Measurements from ENCODE around the gene RNF227. TPM values are rescaled to one million over a fixed set of nuclear protein-coding genes. Genes with fewer than 3 reads are reported as not detected.
"Not testable (repeated sequence)": the region's sequence is repeated elsewhere in the genome, so short reads cannot be mapped to it uniquely, and the experiment has no call there.

RNF227 gene
- total and polyA plus RNA-seq, 8 donors, result 2.8 to 5.1 (median 3.2) TPM

- Histone ChIP-seq H3K27ac (no peak overlapping the region), H3K4me1 (peaks cover 0 to 39% of the 10 kb centered on the region in 2 donors), H3K27me3 (no peaks in the 10 kb centered on the region), H3K4me3 (no peak overlapping the region), H3K36me3 (peaks cover 0 to 3% of the 10 kb centered on the region in 2 donors), H3K9me3 (no peaks in the 10 kb centered on the region)
- ATAC-seq (no peak), DNase-seq (no peak)
- intact Hi-C loops (cut with DNase I), result no loop called here
- TF ChIP-seq CTCF (IDR thresholded peaks at IDR 0.05), result no peak
Observed at GRCh38 chr17:7875804-7876370, 40.2 kb downstream of the RNF227 start.

- peaks cover 0 to 3% of the 10 kb centered on the region in 2 donors for H3K36me3 ChIP-seq
- no peaks in the 10 kb centered on the region for H3K27me3 ChIP-seq
- ATAC-seq (peak; percentile 71), DNase-seq (no peak)
- H3K27ac ChIP-seq, result no peak overlapping the region
- no peak overlapping the region for H3K4me3 ChIP-seq
- peaks cover 0 to 54% of the 10 kb centered on the region in 2 donors for H3K4me1 ChIP-seq
- TF ChIP-seq CTCF (IDR thresholded peaks at IDR 0.05), result no peak
- intact Hi-C loops (cut with DNase I), result no loop called here
- H3K9me3 ChIP-seq, result no peaks in the 10 kb centered on the region
Observed at GRCh38 chr17:7873051-7873450, 43.0 kb downstream of the RNF227 start.

- H3K4me3 ChIP-seq, result no peak overlapping the region
- H3K27ac ChIP-seq, result peak overlapping the region in 1 of 2 donors; percentile 71
- TF ChIP-seq CTCF (IDR thresholded peaks at IDR 0.05), result no peak
- DNase-seq (no peak), ATAC-seq (no peak)
- intact Hi-C loops (cut with DNase I), result no loop called here
- peaks cover 0 to 50% of the 10 kb centered on the region in 2 donors for H3K4me1 ChIP-seq
- H3K9me3 ChIP-seq, result no peaks in the 10 kb centered on the region
- no peaks in the 10 kb centered on the region for H3K27me3 ChIP-seq
- no peaks in the 10 kb centered on the region for H3K36me3 ChIP-seq
Observed at GRCh38 chr17:7867881-7868329, 48.2 kb downstream of the RNF227 start.

- H3K27me3 ChIP-seq, result no peaks in the 10 kb centered on the region
- peaks cover 0 to 36% of the 10 kb centered on the region in 2 donors for H3K4me1 ChIP-seq
- H3K4me3 ChIP-seq, result no peak overlapping the region
- TF ChIP-seq CTCF (IDR thresholded peaks at IDR 0.05), result no peak
- DNase-seq (no peak), ATAC-seq (no peak)
- intact Hi-C loops (cut with DNase I), result loop anchor here in 1 of 2 donors (5.0 kb wide), 1 partner anchor 122 kb away; no protein-coding TSS in a partner anchor
- peaks cover 0 to 10% of the 10 kb centered on the region in 2 donors for H3K36me3 ChIP-seq
- no peaks in the 10 kb centered on the region for H3K9me3 ChIP-seq
- H3K27ac ChIP-seq, result no peak overlapping the region
Observed at GRCh38 chr17:7864995-7865650, 51.0 kb downstream of the RNF227 start.

- DNase-seq, H3K4me3 ChIP-seq, H3K27ac ChIP-seq, ATAC-seq, H3K9me3 ChIP-seq, H3K27me3 ChIP-seq: not testable (repeated sequence)
- H3K4me1 ChIP-seq, result peaks cover 0 to 30% of the 10 kb centered on the region in 2 donors
- intact Hi-C loops (cut with DNase I), result loop anchor here in 1 of 2 donors (5.0 kb wide), 1 partner anchor 123 kb away; no protein-coding TSS in a partner anchor
- peaks cover 0 to 13% of the 10 kb centered on the region in 2 donors for H3K36me3 ChIP-seq
Observed at GRCh38 chr17:7864384-7864783, 51.7 kb downstream of the RNF227 start.

Other genes starting within 250 kb of the RNF227 start
- 10 to 100 TPM; 50.9 to 54.3 TPM for gene TP53, start 228.8 kb downstream of the RNF227 start, total RNA-seq
- 10 to 100 TPM; 77.9 to 90.4 (median 82.3) TPM for gene TP53, start 228.8 kb downstream of the RNF227 start, polyA plus RNA-seq (ENCODE audit: insufficient read length in 6 of 6)
- gene WRAP53, start 227.8 kb downstream of the RNF227 start, total RNA-seq, result 10 to 100 TPM in 1 of 2 donors, 1 to 10 TPM in 1; 9.4 to 10.6 TPM
- gene WRAP53, start 227.8 kb downstream of the RNF227 start, polyA plus RNA-seq (ENCODE audit: insufficient read length in 6 of 6), result 10 to 100 TPM; 13.3 to 16.0 (median 14.0) TPM
- gene EFNB3, start 211.1 kb downstream of the RNF227 start, total RNA-seq, result 1 to 10 TPM; 1.2 to 3.1 TPM
- gene EFNB3, start 211.1 kb downstream of the RNF227 start, polyA plus RNA-seq (ENCODE audit: insufficient read length in 6 of 6), result 10 to 100 TPM; 23.4 to 34.1 (median 32.1) TPM
- 1 to 10 TPM in 1 of 2 donors, under 1 TPM in 1; 0.67 to 3.4 TPM for gene DNAH2, start 198.5 kb downstream of the RNF227 start, total RNA-seq
- gene DNAH2, start 198.5 kb downstream of the RNF227 start, polyA plus RNA-seq (ENCODE audit: insufficient read length in 6 of 6), result 1 to 10 TPM; 1.2 to 4.5 (median 2.6) TPM
- 10 to 100 TPM; 37.6 to 49.2 TPM for gene KDM6B, start 82.1 kb downstream of the RNF227 start, total RNA-seq
- 10 to 100 TPM; 20.1 to 30.4 (median 24.4) TPM for gene KDM6B, start 82.1 kb downstream of the RNF227 start, polyA plus RNA-seq (ENCODE audit: insufficient read length in 6 of 6)
- 1 to 10 TPM; 5.7 to 6.5 TPM for gene TMEM88, start 61.2 kb downstream of the RNF227 start, total RNA-seq
- 10 to 100 TPM; 10.4 to 25.5 (median 18.3) TPM for gene TMEM88, start 61.2 kb downstream of the RNF227 start, polyA plus RNA-seq (ENCODE audit: insufficient read length in 6 of 6)
- gene NAA38, start 58.7 kb downstream of the RNF227 start, total RNA-seq, result 10 to 100 TPM; 60.5 to 72.6 TPM
- 10 to 100 TPM; 56.3 to 95.7 (median 76.9) TPM for gene NAA38, start 58.7 kb downstream of the RNF227 start, polyA plus RNA-seq (ENCODE audit: insufficient read length in 6 of 6)
- gene CYB5D1, start 58.3 kb downstream of the RNF227 start, total RNA-seq, result 10 to 100 TPM in 1 of 2 donors, 1 to 10 TPM in 1; 9.8 to 12.3 TPM
- 10 to 100 TPM; 14.6 to 25.8 (median 20.9) TPM for gene CYB5D1, start 58.3 kb downstream of the RNF227 start, polyA plus RNA-seq (ENCODE audit: insufficient read length in 6 of 6)
- 100 to 1,000 TPM in 1 of 2 donors, 10 to 100 TPM in 1; 95.3 to 118 TPM for gene CHD3, start 27.5 kb downstream of the RNF227 start, total RNA-seq
- 100 to 1,000 TPM; 194 to 222 (median 205) TPM for gene CHD3, start 27.5 kb downstream of the RNF227 start, polyA plus RNA-seq (ENCODE audit: insufficient read length in 6 of 6)
- gene KCNAB3, start 13.6 kb upstream of the RNF227 start, total RNA-seq, result 1 to 10 TPM; 2.5 to 3.5 TPM
- 10 to 100 TPM in 5 of 6 donors, 1 to 10 TPM in 1; 9.4 to 12.7 (median 11.5) TPM for gene KCNAB3, start 13.6 kb upstream of the RNF227 start, polyA plus RNA-seq (ENCODE audit: insufficient read length in 6 of 6)
- gene TRAPPC1, start 15.7 kb upstream of the RNF227 start, total RNA-seq, result 100 to 1,000 TPM; 141 to 181 TPM
- gene TRAPPC1, start 15.7 kb upstream of the RNF227 start, polyA plus RNA-seq (ENCODE audit: insufficient read length in 6 of 6), result 100 to 1,000 TPM; 123 to 151 (median 139) TPM
- 10 to 100 TPM; 38.2 to 50.1 TPM for gene CNTROB, start 15.9 kb upstream of the RNF227 start, total RNA-seq
- 10 to 100 TPM; 77.9 to 87.5 (median 83.6) TPM for gene CNTROB, start 15.9 kb upstream of the RNF227 start, polyA plus RNA-seq (ENCODE audit: insufficient read length in 6 of 6)
- 1 to 10 TPM; 1.1 to 3.4 TPM for gene GUCY2D, start 86.3 kb upstream of the RNF227 start, total RNA-seq
- gene GUCY2D, start 86.3 kb upstream of the RNF227 start, polyA plus RNA-seq (ENCODE audit: insufficient read length in 6 of 6), result under 1 TPM in 2 of 6 donors, not detected in 4; 0.13 to 0.34 TPM
- gene ALOX15B, start 122.8 kb upstream of the RNF227 start, total RNA-seq, result 100 to 1,000 TPM in 1 of 2 donors, 10 to 100 TPM in 1; 52.5 to 112 TPM
- gene ALOX15B, start 122.8 kb upstream of the RNF227 start, polyA plus RNA-seq (ENCODE audit: insufficient read length in 6 of 6), result under 1 TPM; 0.38 to 0.60 (median 0.45) TPM
- under 1 TPM in 1 of 2 donors, not detected in 1; 0.32 TPM for gene ALOX12B, start 171.4 kb upstream of the RNF227 start, total RNA-seq
- gene ALOX12B, start 171.4 kb upstream of the RNF227 start, polyA plus RNA-seq (ENCODE audit: insufficient read length in 6 of 6), result under 1 TPM in 4 of 6 donors, not detected in 2; 0.20 to 0.32 (median 0.26) TPM
- under 1 TPM; 0.23 to 0.55 TPM for gene ALOXE3, start 202.2 kb upstream of the RNF227 start, total RNA-seq
- gene ALOXE3, start 202.2 kb upstream of the RNF227 start, polyA plus RNA-seq (ENCODE audit: insufficient read length in 6 of 6), result under 1 TPM in 2 of 6 donors, not detected in 4; 0.05 to 0.06 TPM
- under 1 TPM in 1 of 2 donors, not detected in 1; 0.52 TPM for gene HES7, start 207.8 kb upstream of the RNF227 start, total RNA-seq
- gene HES7, start 207.8 kb upstream of the RNF227 start, polyA plus RNA-seq (ENCODE audit: insufficient read length in 6 of 6), result under 1 TPM in 2 of 6 donors, not detected in 4; 0.10 to 0.20 TPM
- gene PER1, start 236.1 kb upstream of the RNF227 start, total RNA-seq, result 100 to 1,000 TPM; 101 to 111 TPM
- 10 to 100 TPM; 28.0 to 84.0 (median 41.4) TPM for gene PER1, start 236.1 kb upstream of the RNF227 start, polyA plus RNA-seq (ENCODE audit: insufficient read length in 6 of 6)
- gene VAMP2, start 246.7 kb upstream of the RNF227 start, total RNA-seq, result 10 to 100 TPM; 48.3 to 48.9 TPM
- gene VAMP2, start 246.7 kb upstream of the RNF227 start, polyA plus RNA-seq (ENCODE audit: insufficient read length in 6 of 6), result 100 to 1,000 TPM in 4 of 6 donors, 10 to 100 TPM in 2; 86.2 to 108 (median 103) TPM

Measured in left lung (tissue), 10 donors.